ENCODE measurements around the gene ZNF668.

ZNF668 gene

DNA sequence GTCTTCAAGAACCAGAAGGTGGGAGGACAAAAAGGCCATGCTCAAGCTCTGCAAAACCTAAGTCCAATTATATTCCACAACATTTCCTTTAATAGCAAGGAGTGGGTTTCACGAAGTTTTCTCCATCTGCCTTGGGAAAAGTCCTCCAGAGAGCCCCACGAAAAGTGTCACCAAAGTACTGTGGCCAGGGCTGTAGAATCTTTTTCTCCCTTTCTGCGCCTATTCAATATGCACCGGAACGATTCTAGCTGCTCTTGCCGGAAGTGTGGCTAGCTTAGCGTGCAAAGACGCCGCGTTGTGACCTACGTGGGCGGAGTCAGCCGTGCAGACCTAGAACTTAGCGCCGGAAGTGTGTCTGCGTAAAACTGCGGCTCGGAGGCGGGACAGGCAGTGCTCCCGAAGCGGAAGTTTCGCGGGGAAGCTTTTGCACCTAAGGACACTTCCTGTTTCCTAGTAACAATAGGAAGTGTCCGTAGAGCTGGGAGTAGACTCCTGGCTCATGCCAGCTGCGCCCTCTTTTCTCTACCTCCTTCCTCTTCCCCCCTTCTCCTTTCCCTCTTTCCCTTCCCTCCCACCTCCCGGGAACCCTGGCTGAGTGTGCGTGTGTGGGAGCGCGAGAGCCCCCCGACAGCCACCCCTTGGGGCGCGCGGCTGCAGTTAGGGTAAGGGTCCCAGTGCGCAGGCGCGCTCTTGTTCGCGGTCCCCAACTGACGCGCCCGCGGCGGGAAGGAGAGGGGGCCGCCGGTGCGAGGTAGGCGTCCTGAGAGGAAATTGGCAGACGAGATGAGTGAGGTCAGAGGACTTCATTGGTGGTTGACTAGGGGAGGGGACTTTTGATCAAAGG, at the start of gene ZNF668, which contains the start of gene ZNF646:
Gene ZNF668 (minus strand): TSS at position 271 of the 844 bp plus-strand sequence. CDS start 9,781 bp downstream, outside the sequence.
Gene ZNF646 (plus strand): TSS at position 453 of the 844 bp plus-strand sequence. CDS start 1,903 bp downstream, outside the sequence.
- peak; percentile 97 for DNase-seq (ENCODE audit: extremely low read depth, low read depth)
- TF ChIP-seq, protein P1, sequence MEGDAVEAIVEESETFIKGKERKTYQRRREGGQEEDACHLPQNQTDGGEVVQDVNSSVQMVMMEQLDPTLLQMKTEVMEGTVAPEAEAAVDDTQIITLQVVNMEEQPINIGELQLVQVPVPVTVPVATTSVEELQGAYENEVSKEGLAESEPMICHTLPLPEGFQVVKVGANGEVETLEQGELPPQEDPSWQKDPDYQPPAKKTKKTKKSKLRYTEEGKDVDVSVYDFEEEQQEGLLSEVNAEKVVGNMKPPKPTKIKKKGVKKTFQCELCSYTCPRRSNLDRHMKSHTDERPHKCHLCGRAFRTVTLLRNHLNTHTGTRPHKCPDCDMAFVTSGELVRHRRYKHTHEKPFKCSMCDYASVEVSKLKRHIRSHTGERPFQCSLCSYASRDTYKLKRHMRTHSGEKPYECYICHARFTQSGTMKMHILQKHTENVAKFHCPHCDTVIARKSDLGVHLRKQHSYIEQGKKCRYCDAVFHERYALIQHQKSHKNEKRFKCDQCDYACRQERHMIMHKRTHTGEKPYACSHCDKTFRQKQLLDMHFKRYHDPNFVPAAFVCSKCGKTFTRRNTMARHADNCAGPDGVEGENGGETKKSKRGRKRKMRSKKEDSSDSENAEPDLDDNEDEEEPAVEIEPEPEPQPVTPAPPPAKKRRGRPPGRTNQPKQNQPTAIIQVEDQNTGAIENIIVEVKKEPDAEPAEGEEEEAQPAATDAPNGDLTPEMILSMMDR (IDR thresholded peaks at IDR 0.05; ENCODE audit: low read depth, low read length, missing control alignments) = no peak
- H3K4me3 ChIP-seq (replicated peaks; ENCODE audit: low read depth, low read length) = peak within 1 kb of the TSS; percentile 93

DNA sequence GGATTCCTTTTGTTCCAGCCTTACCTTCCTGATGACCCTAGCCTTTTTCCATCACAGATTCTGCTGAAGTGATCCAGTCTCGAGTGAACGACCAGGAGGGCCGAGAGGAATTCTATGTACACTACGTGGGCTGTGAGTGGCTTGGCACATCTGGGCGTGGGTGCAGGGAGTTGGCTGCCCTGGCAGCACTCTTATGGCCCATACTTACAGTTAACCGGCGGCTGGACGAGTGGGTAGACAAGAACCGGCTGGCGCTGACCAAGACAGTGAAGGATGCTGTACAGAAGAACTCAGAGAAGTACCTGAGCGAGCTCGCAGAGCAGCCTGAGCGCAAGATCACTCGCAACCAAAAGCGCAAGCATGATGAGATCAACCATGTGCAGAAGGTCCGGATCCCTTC, 46.1 kb upstream of the ZNF668 start:
- no peak for DNase-seq (ENCODE audit: extremely low read depth, low read depth)
- TF ChIP-seq, protein P1 (IDR thresholded peaks at IDR 0.05; ENCODE audit: low read depth, low read length, missing control alignments) = no peak
- H3K4me3 ChIP-seq (replicated peaks; ENCODE audit: low read depth, low read length) = no peak overlapping the region

DNA sequence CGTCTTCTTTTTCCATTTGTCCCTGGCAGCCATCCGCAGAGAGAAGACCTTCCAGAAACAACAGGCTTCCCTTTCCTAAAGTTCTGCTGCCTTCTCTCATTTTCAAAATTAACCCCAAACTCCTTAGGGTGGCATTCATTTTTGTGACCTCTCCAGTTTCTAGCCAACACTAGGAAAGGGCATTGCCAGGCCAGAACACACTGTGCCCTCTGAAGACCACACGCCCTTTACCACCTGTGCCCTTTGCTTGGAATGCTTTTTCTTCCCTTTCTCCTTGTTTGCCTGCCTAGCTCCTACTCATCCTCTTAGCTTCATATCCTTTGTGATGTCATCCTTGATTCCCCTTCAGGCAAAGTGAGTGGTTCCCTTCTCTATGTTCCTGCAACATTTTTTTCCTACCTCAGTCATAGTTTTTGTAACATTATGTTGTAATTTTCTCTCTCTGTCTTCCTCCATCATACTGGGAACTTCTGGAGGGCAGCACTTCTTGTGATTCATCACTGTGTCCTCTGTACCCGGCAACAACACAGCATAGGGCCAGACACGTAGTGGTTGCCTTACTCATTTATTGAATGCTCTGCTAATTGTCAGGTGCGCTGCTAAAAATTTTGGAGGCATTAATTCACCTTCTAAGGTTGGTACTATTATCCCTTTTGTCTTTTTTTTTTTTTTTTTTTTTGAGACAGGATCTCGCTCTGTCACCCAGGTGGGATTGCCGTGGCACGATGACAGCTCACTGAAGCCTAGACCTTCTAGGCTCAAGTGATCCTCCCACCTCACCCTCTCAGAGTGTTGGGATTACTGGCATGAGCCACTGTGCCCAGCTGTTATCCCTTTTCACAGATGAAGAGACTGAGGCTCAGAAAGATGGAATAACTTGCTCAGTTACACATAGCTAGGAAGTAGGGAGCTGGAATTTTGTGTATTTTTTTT, 44.4 kb upstream of the ZNF668 start:
- DNase-seq (ENCODE audit: extremely low read depth, low read depth) = no peak
- TF ChIP-seq, protein P1 (IDR thresholded peaks at IDR 0.05; ENCODE audit: low read depth, low read length, missing control alignments) = no peak
- H3K4me3 ChIP-seq (replicated peaks; ENCODE audit: low read depth, low read length) = peak overlapping the region; percentile 65

DNA sequence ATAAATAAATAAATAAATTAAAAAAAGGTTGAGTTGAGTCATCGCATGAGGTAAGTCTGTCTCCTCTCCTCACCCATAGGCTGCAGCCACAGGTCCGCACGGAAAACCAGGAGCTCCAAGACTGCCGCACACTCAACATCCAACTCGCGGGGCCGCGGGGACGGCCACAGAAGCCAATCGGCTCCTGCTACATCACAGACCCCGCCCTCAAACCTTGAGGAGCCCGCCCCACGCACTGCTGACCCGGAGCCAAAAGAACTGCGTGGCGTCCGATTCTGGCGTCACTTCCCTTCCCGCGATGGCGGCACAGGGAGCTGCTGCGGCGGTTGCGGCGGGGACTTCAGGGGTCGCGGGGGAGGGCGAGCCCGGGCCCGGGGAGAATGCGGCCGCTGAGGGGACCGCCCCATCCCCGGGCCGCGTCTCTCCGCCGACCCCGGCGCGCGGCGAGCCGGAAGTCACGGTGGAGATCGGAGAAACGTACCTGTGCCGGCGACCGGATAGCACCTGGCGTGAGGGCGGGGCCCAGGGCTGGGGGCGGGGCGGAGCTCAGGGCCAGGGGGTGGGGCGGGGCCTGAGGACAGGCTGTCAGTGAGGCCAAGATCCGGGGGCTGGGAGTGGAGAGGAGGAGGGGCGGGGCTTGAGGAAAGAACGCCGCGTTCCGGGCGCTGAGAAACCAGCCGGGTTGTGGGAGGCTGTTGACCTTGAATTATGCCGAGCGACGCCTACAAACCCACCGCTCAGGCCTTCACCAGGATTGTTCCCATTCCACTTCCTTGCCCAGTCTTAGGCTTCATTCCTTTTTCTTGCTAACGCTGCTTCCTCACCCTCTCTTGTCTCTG, 43.6 kb upstream of the ZNF668 start, which contains the start of gene KAT8:
Gene KAT8 (plus strand): TSS at position 281 of the 839 bp plus-strand sequence. CDS start 18 bp downstream, at position 299.
- TF ChIP-seq, protein P1 (IDR thresholded peaks at IDR 0.05; ENCODE audit: low read depth, low read length, missing control alignments) = no peak
- DNase-seq (ENCODE audit: extremely low read depth, low read depth) = peak; percentile 91
- H3K4me3 ChIP-seq (replicated peaks; ENCODE audit: low read depth, low read length) = peak within 1 kb of the TSS; percentile 65

DNA sequence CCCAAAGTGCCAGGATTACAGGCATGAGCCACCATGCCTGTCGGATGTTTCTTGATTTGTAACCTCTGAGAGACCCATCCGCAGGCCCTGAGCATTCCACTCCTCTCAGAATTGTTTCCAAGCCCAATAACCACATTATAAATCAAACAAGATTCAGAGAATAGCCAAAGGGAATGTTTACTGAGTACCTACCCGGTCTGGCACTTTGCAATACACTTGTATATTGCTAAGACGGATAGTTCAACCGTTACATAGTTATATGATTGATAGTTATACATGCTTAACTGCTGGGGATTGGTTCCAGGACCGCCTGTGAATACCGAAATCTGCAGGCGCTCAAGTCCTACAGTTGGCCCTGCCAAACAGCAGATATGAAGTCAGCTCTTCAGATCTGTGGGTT, 40.4 kb upstream of the ZNF668 start:
- TF ChIP-seq, protein P1 (IDR thresholded peaks at IDR 0.05; ENCODE audit: low read depth, low read length, missing control alignments) = no peak
- no peak for DNase-seq (ENCODE audit: extremely low read depth, low read depth)
- no peak overlapping the region for H3K4me3 ChIP-seq (replicated peaks; ENCODE audit: low read depth, low read length)
